ENCODE data around the gene ANGPT4. TPM values are rescaled to one million over a fixed set of nuclear protein-coding genes. Genes with fewer than 3 reads are reported as not detected.

ANGPT4 gene
- total and polyA plus RNA-seq, 2 of the 8 experiments (the other 6 are each of a cell fraction or from before 2014, with no cell fraction given): 0.07 to 0.33 TPM

DNA sequence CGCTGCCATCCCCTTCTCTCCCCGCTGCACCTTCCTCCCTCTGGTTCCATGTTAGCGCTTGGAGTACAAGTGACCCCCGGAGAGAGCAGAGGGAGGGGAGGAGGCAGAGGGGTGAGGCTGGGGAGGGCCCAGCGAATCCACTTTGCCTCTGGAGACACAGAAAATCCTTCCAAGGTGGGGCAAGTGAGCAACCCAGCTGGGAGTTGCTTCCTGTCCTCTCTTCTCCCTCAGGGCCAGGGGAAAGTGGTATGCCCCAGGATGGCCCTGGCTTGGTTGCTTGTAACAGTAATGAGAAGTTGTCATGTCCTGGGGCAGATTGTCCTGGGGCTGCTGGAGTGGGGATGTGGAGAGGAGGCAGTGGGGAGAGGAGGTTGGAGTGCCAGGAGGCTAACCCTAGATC, 691 bp upstream of the ANGPT4 start (continued):
- TF ChIP-seq, protein P1, sequence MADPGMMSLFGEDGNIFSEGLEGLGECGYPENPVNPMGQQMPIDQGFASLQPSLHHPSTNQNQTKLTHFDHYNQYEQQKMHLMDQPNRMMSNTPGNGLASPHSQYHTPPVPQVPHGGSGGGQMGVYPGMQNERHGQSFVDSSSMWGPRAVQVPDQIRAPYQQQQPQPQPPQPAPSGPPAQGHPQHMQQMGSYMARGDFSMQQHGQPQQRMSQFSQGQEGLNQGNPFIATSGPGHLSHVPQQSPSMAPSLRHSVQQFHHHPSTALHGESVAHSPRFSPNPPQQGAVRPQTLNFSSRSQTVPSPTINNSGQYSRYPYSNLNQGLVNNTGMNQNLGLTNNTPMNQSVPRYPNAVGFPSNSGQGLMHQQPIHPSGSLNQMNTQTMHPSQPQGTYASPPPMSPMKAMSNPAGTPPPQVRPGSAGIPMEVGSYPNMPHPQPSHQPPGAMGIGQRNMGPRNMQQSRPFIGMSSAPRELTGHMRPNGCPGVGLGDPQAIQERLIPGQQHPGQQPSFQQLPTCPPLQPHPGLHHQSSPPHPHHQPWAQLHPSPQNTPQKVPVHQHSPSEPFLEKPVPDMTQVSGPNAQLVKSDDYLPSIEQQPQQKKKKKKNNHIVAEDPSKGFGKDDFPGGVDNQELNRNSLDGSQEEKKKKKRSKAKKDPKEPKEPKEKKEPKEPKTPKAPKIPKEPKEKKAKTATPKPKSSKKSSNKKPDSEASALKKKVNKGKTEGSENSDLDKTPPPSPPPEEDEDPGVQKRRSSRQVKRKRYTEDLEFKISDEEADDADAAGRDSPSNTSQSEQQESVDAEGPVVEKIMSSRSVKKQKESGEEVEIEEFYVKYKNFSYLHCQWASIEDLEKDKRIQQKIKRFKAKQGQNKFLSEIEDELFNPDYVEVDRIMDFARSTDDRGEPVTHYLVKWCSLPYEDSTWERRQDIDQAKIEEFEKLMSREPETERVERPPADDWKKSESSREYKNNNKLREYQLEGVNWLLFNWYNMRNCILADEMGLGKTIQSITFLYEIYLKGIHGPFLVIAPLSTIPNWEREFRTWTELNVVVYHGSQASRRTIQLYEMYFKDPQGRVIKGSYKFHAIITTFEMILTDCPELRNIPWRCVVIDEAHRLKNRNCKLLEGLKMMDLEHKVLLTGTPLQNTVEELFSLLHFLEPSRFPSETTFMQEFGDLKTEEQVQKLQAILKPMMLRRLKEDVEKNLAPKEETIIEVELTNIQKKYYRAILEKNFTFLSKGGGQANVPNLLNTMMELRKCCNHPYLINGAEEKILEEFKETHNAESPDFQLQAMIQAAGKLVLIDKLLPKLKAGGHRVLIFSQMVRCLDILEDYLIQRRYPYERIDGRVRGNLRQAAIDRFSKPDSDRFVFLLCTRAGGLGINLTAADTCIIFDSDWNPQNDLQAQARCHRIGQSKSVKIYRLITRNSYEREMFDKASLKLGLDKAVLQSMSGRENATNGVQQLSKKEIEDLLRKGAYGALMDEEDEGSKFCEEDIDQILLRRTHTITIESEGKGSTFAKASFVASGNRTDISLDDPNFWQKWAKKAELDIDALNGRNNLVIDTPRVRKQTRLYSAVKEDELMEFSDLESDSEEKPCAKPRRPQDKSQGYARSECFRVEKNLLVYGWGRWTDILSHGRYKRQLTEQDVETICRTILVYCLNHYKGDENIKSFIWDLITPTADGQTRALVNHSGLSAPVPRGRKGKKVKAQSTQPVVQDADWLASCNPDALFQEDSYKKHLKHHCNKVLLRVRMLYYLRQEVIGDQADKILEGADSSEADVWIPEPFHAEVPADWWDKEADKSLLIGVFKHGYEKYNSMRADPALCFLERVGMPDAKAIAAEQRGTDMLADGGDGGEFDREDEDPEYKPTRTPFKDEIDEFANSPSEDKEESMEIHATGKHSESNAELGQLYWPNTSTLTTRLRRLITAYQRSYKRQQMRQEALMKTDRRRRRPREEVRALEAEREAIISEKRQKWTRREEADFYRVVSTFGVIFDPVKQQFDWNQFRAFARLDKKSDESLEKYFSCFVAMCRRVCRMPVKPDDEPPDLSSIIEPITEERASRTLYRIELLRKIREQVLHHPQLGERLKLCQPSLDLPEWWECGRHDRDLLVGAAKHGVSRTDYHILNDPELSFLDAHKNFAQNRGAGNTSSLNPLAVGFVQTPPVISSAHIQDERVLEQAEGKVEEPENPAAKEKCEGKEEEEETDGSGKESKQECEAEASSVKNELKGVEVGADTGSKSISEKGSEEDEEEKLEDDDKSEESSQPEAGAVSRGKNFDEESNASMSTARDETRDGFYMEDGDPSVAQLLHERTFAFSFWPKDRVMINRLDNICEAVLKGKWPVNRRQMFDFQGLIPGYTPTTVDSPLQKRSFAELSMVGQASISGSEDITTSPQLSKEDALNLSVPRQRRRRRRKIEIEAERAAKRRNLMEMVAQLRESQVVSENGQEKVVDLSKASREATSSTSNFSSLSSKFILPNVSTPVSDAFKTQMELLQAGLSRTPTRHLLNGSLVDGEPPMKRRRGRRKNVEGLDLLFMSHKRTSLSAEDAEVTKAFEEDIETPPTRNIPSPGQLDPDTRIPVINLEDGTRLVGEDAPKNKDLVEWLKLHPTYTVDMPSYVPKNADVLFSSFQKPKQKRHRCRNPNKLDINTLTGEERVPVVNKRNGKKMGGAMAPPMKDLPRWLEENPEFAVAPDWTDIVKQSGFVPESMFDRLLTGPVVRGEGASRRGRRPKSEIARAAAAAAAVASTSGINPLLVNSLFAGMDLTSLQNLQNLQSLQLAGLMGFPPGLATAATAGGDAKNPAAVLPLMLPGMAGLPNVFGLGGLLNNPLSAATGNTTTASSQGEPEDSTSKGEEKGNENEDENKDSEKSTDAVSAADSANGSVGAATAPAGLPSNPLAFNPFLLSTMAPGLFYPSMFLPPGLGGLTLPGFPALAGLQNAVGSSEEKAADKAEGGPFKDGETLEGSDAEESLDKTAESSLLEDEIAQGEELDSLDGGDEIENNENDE (IDR thresholded peaks at IDR 0.05; ENCODE audit: insufficient replicate concordance, low read length): no peak
- TF ChIP-seq RNF2 (IDR thresholded peaks at IDR 0.05; ENCODE audit: borderline replicate concordance, low read depth, low read length, missing control alignments, poor library complexity, severe bottlenecking) (no peak), CREB1 (IDR thresholded peaks at IDR 0.05) (no peak), SIN3A (conservative IDR thresholded peaks at IDR 0.05 in 1 of 2, IDR thresholded peaks at IDR 0.05 in 1 of 2; ENCODE audit: low read depth in 1 of 2, low read length in 2 of 2) (no peak), TBP (IDR thresholded peaks at IDR 0.05; ENCODE audit: low read depth, low read length) (no peak), TAF7 (optimal IDR thresholded peaks at IDR 0.05; ENCODE audit: borderline replicate concordance, low read depth, low read length) (no peak), CTBP2 (IDR thresholded peaks at IDR 0.05; ENCODE audit: borderline replicate concordance, insufficient read depth, insufficient read length, low read length) (no peak), CBX5 (IDR thresholded peaks at IDR 0.05; ENCODE audit: low read depth, low read length) (no peak), SUZ12 (IDR thresholded peaks at IDR 0.05; ENCODE audit: low read length) (no peak), ZNF274 (IDR thresholded peaks at IDR 0.05; ENCODE audit: borderline replicate concordance, extremely low read depth, low read length) (no peak), POLR2A (IDR thresholded peaks at IDR 0.05; ENCODE audit: control extremely low read depth in 1 of 2, low read depth in 2 of 2, low read length in 2 of 2) (no peak)
